Loucy (cell line): ENCODE results near the gene SIK2.

ENCODE experiments used
- H2AFZ ChIP-seq: fragments of 200-600 bp; sonication (generic); 2 replicates; pipeline ENCODE4 v1.6.0; 2016; ENCODE audit warnings: antibody characterized with exemption, mild to moderate bottlenecking, low read length, moderate library complexity
- H3F3A ChIP-seq: fragments of 200-600 bp; 2 replicates; pipeline ENCODE4 v1.6.0; 2016; ENCODE audit warnings: antibody characterized with exemption, low read depth, mild to moderate bottlenecking
- H3K27me3 ChIP-seq: fragments of 200-600 bp; sonication (generic); 2 replicates; pipeline ENCODE4 v1.6.1; 2014; ENCODE audit warnings: low read length, mild to moderate bottlenecking; ENCODE audit not compliant: insufficient read depth, poor library complexity, severe bottlenecking
- H3K36me3 ChIP-seq: fragments of 200-600 bp; sonication (generic); 2 replicates; pipeline ENCODE4 v1.6.1; 2016; ENCODE audit warnings: low read length; ENCODE audit not compliant: insufficient read depth
- H3K4me1 ChIP-seq: fragments of 200-600 bp; sonication (generic); 2 replicates; pipeline ENCODE4 v1.5.1; 2014; ENCODE audit warnings: low read length, mild to moderate bottlenecking; ENCODE audit not compliant: insufficient read depth, poor library complexity, severe bottlenecking
- H3K4me2 ChIP-seq: fragments of 200-600 bp; sonication (generic); 2 replicates; pipeline ENCODE4 v1.6.0; 2014; ENCODE audit warnings: antibody characterized with exemption, low read length, low read depth, mild to moderate bottlenecking; ENCODE audit not compliant: poor library complexity, severe bottlenecking
- H3K4me3 ChIP-seq: fragments of 200-600 bp; sonication (generic); 2 replicates; pipeline ENCODE4 v1.5.1; 2014; ENCODE audit warnings: low read length, mild to moderate bottlenecking, mixed read lengths; ENCODE audit not compliant: poor library complexity, severe bottlenecking
- H3K79me2 ChIP-seq: fragments of 200-600 bp; sonication (generic); 2 replicates; pipeline ENCODE4 v1.6.1; 2014; ENCODE audit warnings: low read length; ENCODE audit not compliant: insufficient read depth
- H3K9ac ChIP-seq: fragments of 200-600 bp; sonication (generic); 2 replicates; pipeline ENCODE4 v1.6.0; 2014; ENCODE audit warnings: mild to moderate bottlenecking, low read depth, low read length, moderate library complexity; ENCODE audit not compliant: poor library complexity, severe bottlenecking
- H3K9me2 ChIP-seq: fragments of 200-600 bp; sonication (generic); replicated peaks from 2 replicates; pipeline ENCODE4 v1.6.1; 2016; ENCODE audit warnings: low read depth, low read length, mixed read lengths
- H3K9me3 ChIP-seq: fragments of 200-600 bp; sonication (generic); 2 replicates; pipeline ENCODE4 v1.6.1; 2014; ENCODE audit warnings: mild to moderate bottlenecking, antibody characterized with exemption, low read length, low read depth; ENCODE audit not compliant: insufficient read depth
- H4K20me1 ChIP-seq: fragments of 200-600 bp; sonication (generic); 2 replicates; pipeline ENCODE4 v1.6.0; 2014; ENCODE audit warnings: antibody characterized with exemption, low read length, mild to moderate bottlenecking; ENCODE audit not compliant: insufficient read depth, poor library complexity, severe bottlenecking
- CTCF ChIP-seq: fragments of 200-600 bp; sonication (generic); conservative IDR thresholded peaks from 2 replicates; pipeline ENCODE4 v1.5.1; 2014; ENCODE audit warnings: mild to moderate bottlenecking, antibody characterized with exemption, low read length
- EZH2phosphoT487 ChIP-seq: fragments of 200-600 bp; IDR thresholded peaks from 2 replicates; pipeline ENCODE4 v1.6.1; 2018; ENCODE audit warnings: antibody characterized with exemption, mild to moderate bottlenecking, moderate library complexity, borderline replicate concordance

The SIK2 gene

GRCh38 chr11:111674941-111675340 is 72.7 kb downstream of the SIK2 start:
- no peak for TF ChIP-seq CTCF
- no peak for TF ChIP-seq EZH2phosphoT487
- Histone ChIP-seq H3K9me3 (no peaks in the 10 kb centered on the region), H3F3A (no peaks in the 10 kb centered on the region), H4K20me1 (no peaks in the 10 kb centered on the region), H3K27me3 (no peaks in the 10 kb centered on the region), H3K79me2 (no peaks in the 10 kb centered on the region), H3K4me2 (no peak overlapping the region), H3K4me3 (no peak overlapping the region), H3K9me2 (no peaks in the 10 kb centered on the region), H2AFZ (no peak overlapping the region), H3K9ac (no peak overlapping the region), H3K4me1 (no peaks in the 10 kb centered on the region), H3K36me3 (peaks cover 21% of the 10 kb centered on the region; the same call in 1 of the 2 replicates)

- no peak overlapping the region for H3K4me2 ChIP-seq
- no peaks in the 10 kb centered on the region for H3K9me2 ChIP-seq
- no peaks in the 10 kb centered on the region for H4K20me1 ChIP-seq
- no peaks in the 10 kb centered on the region for H3K4me1 ChIP-seq
- no peak overlapping the region for H3K9ac ChIP-seq
- no peaks in the 10 kb centered on the region for H3F3A ChIP-seq
- no peaks in the 10 kb centered on the region for H3K79me2 ChIP-seq
- peaks cover 21% of the 10 kb centered on the region; the same call in 1 of the 2 replicates for H3K36me3 ChIP-seq
- no peaks in the 10 kb centered on the region for H3K9me3 ChIP-seq
- H3K27me3 ChIP-seq = no peaks in the 10 kb centered on the region
- TF ChIP-seq CTCF = no peak
- no peak for TF ChIP-seq EZH2phosphoT487
- H2AFZ ChIP-seq = no peak overlapping the region
- no peak overlapping the region for H3K4me3 ChIP-seq
Observed at GRCh38 chr11:111675891-111676290, 73.6 kb downstream of the SIK2 start.

- H3F3A ChIP-seq = no peaks in the 10 kb centered on the region
- no peaks in the 10 kb centered on the region for H3K9me2 ChIP-seq
- peaks cover 16% of the 10 kb centered on the region; the same call in 1 of the 2 replicates for H3K36me3 ChIP-seq
- no peak overlapping the region for H3K9ac ChIP-seq
- TF ChIP-seq CTCF = no peak
- no peak for TF ChIP-seq EZH2phosphoT487
- H3K79me2 ChIP-seq = no peaks in the 10 kb centered on the region
- H3K4me3 ChIP-seq = no peak overlapping the region
- no peaks in the 10 kb centered on the region for H3K9me3 ChIP-seq
- no peaks in the 10 kb centered on the region for H4K20me1 ChIP-seq
- no peak overlapping the region for H3K4me2 ChIP-seq
- no peak overlapping the region for H2AFZ ChIP-seq
- H3K27me3 ChIP-seq = no peaks in the 10 kb centered on the region
- H3K4me1 ChIP-seq = no peaks in the 10 kb centered on the region
Observed at GRCh38 chr11:111676878-111677585, 74.8 kb downstream of the SIK2 start.
